Suppressor macrophage treated with lipopolysaccharide for 4 hours (primary cell): ENCODE results near the gene HOXB3.

ENCODE experiments used
- DNase-seq: peaks from one replicate; pipeline ENCODE4 v3.0.0-alpha.2; 2020

Gene HOXB3

GRCh38 chr17:48611681-48612455 lies 21.8 kb upstream of the HOXB3 start:
- peak; percentile 25 for DNase-seq

- peak; percentile 49 for DNase-seq
Observed at GRCh38 chr17:48611213-48611612, 21.2 kb upstream of the HOXB3 start.

GRCh38 chr17:48610282-48611211 lies 20.5 kb upstream of the HOXB3 start, which contains the start of gene HOXB7:
HOXB7 (minus strand) TSS chr17:48611017; CDS start chr17:48610918, 99 bp downstream.
- peak; percentile 50 for DNase-seq

- DNase-seq = no peak
Observed at GRCh38 chr17:48609759-48610281, 19.8 kb upstream of the HOXB3 start.

GRCh38 chr17:48609033-48609432 lies 19.0 kb upstream of the HOXB3 start:
- DNase-seq = no peak

- DNase-seq = no peak
Observed at GRCh38 chr17:48608494-48608834, 18.4 kb upstream of the HOXB3 start.

- no peak for DNase-seq
Observed at GRCh38 chr17:48606892-48607614, 17.0 kb upstream of the HOXB3 start.

- DNase-seq = no peak
Observed at GRCh38 chr17:48605991-48606891, 16.2 kb upstream of the HOXB3 start.

- no peak for DNase-seq
Observed at GRCh38 chr17:48605409-48605919, 15.4 kb upstream of the HOXB3 start.

- DNase-seq = no peak
Observed at GRCh38 chr17:48604770-48605329, 14.8 kb upstream of the HOXB3 start, which contains the start of gene HOXB6. HOXB6 (minus strand) TSS chr17:48604986; CDS start chr17:48598150, 6,836 bp downstream.

GRCh38 chr17:48603959-48604769 lies 14.1 kb upstream of the HOXB3 start:
- DNase-seq = no peak

- DNase-seq = no peak
Observed at GRCh38 chr17:48601539-48602425, 11.7 kb upstream of the HOXB3 start.

GRCh38 chr17:48601207-48601538 lies 11.1 kb upstream of the HOXB3 start:
- DNase-seq = no peak

GRCh38 chr17:48600244-48601098 lies 10.4 kb upstream of the HOXB3 start:
- no peak for DNase-seq

GRCh38 chr17:48599354-48599753 lies 9.3 kb upstream of the HOXB3 start:
- no peak for DNase-seq

- no peak for DNase-seq
Observed at GRCh38 chr17:48598736-48599135, 8.7 kb upstream of the HOXB3 start.

- DNase-seq = peak; percentile 55
Observed at GRCh38 chr17:48597778-48598631, 8.0 kb upstream of the HOXB3 start.

- no peak for DNase-seq
Observed at GRCh38 chr17:48597528-48597777, 7.4 kb upstream of the HOXB3 start.
